Hematopoietic multipotent progenitor cell (in vitro differentiated cells): ENCODE measurements around the gene PCNT. TPM values are rescaled to one million over a fixed set of nuclear protein-coding genes. Genes with fewer than 3 reads are reported as not detected.
"Not testable (repeated sequence)": the region's sequence is repeated elsewhere in the genome, so short reads cannot be mapped to it uniquely, and the experiment has no call there.

Source experiments
- DNase-seq, 3 donors: peaks; one replicate each; pipeline ENCODE4 v3.0.0-alpha.2; 2011 to 2015; ENCODE audit warnings: low read depth in 2 of 3, low spot score in 2 of 3
- total RNA-seq: library from RNA; depleted of rRNA; stranded (reverse); fragments of >200 nt; gene quantifications from one replicate; pipeline ENCODE4 v1.2.3, GENCODE V29; 2012

Gene PCNT
- total RNA-seq, 1 donor: 36.9 TPM

GRCh38 chr21:46355161-46356004 lies 31.4 kb downstream of the PCNT start:
- no peak for DNase-seq

GRCh38 chr21:46356005-46356338 lies 32.0 kb downstream of the PCNT start:
- no peak for DNase-seq

- DNase-seq: no peak
Observed at GRCh38 chr21:46356494-46357334, 32.8 kb downstream of the PCNT start.

GRCh38 chr21:46357335-46357604 lies 33.3 kb downstream of the PCNT start:
- DNase-seq: no peak

GRCh38 chr21:46357684-46358425 lies 33.9 kb downstream of the PCNT start:
- DNase-seq: no peak

- no peak for DNase-seq
Observed at GRCh38 chr21:46361176-46361575, 37.2 kb downstream of the PCNT start.

GRCh38 chr21:46361935-46362334 lies 38.0 kb downstream of the PCNT start:
- no peak for DNase-seq

GRCh38 chr21:46362946-46363345 lies 39.0 kb downstream of the PCNT start:
- no peak for DNase-seq

GRCh38 chr21:46363698-46364097 lies 39.7 kb downstream of the PCNT start:
- no peak for DNase-seq

- no peak for DNase-seq
Observed at GRCh38 chr21:46366091-46366490, 42.1 kb downstream of the PCNT start.

GRCh38 chr21:46366561-46366960 lies 42.6 kb downstream of the PCNT start:
- DNase-seq: no peak

GRCh38 chr21:46366966-46367365 lies 43.0 kb downstream of the PCNT start:
- no peak for DNase-seq

GRCh38 chr21:46368533-46369285 lies 44.8 kb downstream of the PCNT start:
- DNase-seq: peak in 2 of 3 donors; percentile 37 to 48

- peak in 2 of 3 donors; percentile 81 to 93 for DNase-seq
Observed at GRCh38 chr21:46369520-46370235, 45.7 kb downstream of the PCNT start.

GRCh38 chr21:46371204-46372013 lies 47.5 kb downstream of the PCNT start:
- no peak for DNase-seq

- DNase-seq: no peak
Observed at GRCh38 chr21:46372014-46372485, 48.1 kb downstream of the PCNT start.

- not testable (repeated sequence) for DNase-seq
Observed at GRCh38 chr21:46372947-46373346, 49.0 kb downstream of the PCNT start.

GRCh38 chr21:46374761-46375389 lies 50.9 kb downstream of the PCNT start:
- no peak for DNase-seq
